CD4-positive, alpha-beta T cell treated with Interleukin-15 for 1 hour (primary cell): ENCODE results near the gene LSAMP.
"Not testable (repeated sequence)": the region's sequence is repeated elsewhere in the genome, so short reads cannot be mapped to it uniquely, and the experiment has no call there.

Experiments
- DNase-seq: peaks from one replicate; pipeline ENCODE4 v3.0.0-alpha.2; 2020

The LSAMP gene

GRCh38 chr3:115788921-115789470, 656.3 kb downstream of the LSAMP start:
- DNase-seq, result no peak

- no peak for DNase-seq
Observed at GRCh38 chr3:115787818-115788217, 657.5 kb downstream of the LSAMP start.

DNA sequence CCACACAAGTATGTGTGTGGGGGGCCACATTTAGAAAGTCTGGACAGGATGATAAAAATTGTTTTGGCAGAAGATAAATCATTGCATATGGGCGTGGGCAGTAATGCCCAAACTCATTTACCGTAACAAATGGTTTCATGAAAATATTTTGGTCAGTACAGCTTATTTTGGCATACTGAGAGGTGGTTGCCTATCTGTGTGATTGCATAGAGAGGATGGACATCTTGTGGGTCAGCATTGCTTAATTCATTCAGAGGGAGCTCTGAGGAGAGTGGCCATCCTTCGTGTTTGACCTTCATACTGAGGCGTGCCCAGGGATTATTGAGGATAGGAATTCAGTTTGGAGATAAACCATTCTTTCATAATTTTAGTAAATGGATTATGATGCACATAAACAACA, 659.5 kb downstream of the LSAMP start:
- no peak for DNase-seq

DNA sequence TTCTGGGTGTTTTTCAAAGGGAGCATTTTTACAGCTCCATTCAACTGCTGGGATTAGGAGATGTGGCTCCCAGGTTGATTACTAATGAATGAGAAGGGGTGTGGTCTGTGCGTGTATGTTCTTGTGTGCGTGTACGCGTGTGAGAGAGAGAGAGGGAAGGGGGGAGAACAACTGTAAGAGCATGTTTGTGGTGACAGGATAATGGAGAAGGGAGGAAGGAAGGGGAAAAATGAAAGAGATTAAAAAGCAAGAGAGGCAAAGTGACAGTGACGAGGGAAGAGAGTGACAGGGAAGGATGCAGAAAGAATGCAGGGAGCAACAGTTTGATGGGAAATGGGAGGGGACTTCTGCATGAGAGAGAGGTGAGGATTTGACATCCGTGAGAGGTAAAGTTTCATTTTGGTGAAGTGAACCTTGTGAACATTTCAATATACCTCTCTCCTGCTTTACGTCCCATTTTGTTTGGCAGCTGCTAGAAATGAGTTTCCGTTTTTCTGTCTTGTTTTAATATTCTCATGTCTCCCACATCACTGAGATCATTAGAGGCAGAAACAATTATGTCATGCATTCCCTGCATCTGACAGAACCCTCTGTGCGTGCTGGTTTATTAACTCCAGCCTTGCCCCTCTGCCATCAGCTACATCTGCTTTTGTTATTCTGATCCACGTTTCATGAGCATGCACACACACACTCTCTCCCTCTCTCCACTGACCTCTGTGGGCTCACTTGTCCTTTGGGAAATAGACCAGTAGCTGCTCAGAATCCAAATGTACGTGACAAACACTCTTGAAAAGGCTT, 660.3 kb downstream of the LSAMP start:
- no peak for DNase-seq

- DNase-seq, result peak; percentile 91
Observed at GRCh38 chr3:115783938-115784738, 661.1 kb downstream of the LSAMP start.

- not testable (repeated sequence) for DNase-seq
Observed at GRCh38 chr3:115783426-115783825, 661.9 kb downstream of the LSAMP start.

DNA sequence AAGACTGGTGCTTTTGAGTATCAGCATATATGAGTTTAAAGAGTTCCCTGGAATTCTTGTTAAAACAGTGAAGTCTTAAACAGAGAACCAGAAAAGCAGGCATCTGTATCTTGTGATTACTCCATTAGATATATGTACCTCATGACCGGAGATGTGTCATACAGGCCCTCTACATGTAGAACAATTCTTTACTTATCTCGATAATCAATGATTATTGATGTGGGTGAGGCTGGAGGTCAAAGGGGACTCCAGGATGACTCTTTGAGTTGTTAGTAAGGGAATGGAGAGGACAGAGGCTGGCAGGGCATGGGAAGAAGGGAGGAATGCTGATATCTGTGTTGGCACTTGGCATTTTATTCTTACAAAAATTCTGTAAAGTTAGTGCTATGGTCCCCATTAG, 666.3 kb downstream of the LSAMP start:
- DNase-seq, result no peak

DNA sequence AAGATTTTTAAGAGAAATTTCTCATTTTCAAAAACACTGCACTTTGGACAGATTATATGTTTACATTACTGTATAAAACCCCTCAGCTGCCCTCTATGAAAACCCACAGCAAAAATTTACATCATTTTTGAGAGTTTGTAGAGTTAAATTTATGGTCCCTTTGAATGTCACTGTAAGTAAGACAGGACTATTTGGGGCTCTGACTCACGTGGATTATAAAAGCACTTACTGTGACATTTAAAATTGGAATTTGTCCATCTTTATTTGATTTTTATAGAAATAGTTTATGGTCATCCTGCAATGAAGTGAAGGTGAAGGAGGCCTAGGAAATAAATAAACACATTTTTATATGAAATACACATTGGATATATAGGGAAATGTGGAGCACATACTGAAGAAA, 672.3 kb downstream of the LSAMP start:
- no peak for DNase-seq

DNA sequence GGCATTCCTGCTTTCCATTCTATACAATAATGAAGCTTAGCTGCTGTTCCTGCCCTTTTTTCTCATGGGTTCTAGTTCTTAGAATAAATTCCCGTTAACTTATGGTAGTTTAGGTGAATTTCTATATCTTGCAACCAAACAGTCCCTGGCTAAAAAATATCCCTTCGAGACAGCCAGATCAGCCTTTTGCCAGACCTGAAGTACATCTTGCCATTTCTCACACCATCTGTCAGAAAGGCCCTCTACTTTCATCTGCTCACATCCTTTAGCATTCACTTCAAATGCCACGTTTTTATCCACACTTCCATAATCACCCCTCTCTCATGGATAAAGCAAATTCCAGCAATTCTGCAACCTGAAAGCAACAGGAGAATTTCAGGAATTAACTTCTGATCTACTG, 676.6 kb downstream of the LSAMP start:
- no peak for DNase-seq

DNA sequence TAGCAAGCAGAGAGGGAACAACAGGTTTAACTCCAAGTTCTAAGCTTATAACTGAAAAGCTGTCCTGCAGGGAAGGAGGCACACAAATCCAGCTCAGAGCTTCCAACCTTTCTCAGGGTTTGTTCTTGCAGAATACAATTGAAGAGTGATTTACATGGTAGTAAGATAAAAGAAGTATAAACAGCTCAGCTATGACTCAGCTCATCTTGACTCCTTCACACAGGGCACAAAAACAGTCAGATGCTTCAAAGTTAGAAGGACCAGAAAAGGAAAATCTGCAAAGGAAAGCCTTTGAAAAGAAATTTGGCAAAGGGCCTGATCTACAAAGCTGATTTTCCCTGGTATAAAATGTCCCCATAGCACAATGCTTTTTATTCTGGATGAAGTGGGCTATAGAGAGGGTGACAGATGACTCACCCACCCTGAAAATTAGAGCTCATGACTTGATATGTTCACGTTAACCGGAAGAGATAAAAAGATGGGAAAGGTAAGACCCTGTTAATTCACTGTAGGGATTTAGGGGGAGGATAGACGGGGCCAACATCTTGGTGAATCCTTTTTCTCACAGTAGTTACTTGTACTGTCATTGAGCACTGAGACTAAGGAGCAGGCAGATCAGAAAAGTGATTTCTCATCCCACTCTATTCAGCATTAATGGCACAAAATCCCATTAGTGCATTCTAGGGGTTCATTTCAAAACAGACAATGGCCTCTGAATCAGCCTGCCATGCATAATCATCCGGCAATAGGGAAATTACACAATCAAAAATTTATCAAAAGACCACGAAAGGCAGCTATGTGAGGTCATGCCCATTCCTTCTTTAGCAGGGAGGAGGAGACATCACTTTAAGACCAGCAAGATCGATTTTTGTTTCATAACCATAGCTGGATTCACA, 678.5 kb downstream of the LSAMP start:
- no peak for DNase-seq

GRCh38 chr3:115761927-115762305, 683.4 kb downstream of the LSAMP start:
- no peak for DNase-seq

DNA sequence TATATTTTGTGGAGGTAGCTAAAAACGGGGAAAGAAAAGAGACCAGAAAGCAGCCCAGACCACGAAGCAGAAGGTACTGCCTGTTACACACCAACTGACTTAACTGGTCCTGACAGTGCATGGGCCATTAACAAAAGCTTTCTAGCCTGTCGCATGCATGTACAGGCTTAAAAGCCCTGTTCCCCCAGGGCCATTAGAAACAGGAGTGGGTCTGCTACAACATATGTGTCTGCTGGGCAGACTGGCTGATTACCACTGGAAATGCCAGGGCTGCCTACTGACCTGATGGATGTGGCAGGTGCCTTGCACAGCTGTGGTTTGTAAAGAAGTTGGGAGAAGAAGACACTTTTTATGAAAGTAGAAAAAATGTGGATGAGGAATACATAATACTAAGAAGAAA, 684.6 kb downstream of the LSAMP start:
- DNase-seq, result no peak

DNA sequence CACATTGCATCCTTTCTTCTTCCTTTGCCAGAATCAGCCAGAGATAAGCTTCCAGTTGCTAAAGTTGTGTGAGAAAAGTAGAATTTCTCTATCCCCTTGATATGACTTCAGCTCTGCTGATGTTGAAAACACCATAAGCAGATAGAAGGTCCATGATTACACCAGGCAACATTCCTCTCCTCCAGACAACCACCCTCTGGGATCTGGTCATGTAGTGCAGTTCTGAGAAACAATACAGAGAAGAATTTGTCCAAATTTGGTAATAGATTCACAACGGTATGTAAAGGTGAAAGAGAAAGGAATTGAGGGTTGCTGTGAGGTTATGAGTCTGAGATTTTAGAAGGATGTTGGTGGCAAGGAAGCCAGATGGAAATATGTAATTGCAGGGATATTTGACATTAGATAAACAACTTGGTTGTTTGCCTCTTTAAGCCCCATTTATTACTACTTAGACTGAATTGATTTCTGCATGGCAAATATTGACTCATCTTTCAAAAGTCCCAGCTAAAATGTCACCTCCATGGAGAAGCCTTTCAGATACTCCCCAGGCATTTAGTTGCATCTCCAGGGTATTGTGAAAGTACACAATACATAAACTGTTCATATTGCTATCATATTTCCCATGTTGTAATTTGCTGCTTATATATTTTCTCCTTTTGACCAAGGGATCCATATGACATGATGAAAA, 687.1 kb downstream of the LSAMP start:
- no peak for DNase-seq

DNA sequence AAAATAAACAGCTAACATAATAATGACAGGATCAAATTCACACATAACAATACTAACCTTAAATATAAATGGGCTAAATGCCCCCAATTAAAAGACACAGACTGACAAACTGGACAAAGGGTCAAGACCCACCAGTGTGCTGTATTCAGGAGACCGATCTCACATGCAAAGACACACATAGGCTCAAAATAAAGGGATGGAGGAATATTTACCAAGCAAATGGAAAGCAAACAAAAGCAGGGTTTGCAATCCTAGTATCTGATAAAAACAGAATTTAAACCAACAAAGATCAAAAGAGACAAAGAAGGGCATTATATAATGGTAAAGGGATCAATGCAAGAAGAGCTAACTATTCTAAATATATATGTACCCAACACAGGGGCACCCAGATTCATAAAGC, 692.3 kb downstream of the LSAMP start:
- not testable (repeated sequence) for DNase-seq
